Raji (cell line): ENCODE measurements around the gene TRPT1.

Experiments
- POLR2A ChIP-seq: IDR thresholded peaks from 2 replicates; pipeline ENCODE4 v1.6.1; 2011; ENCODE audit warnings: low read depth, low read length, control low read depth; ENCODE audit not compliant: insufficient read depth

TRPT1 gene

DNA sequence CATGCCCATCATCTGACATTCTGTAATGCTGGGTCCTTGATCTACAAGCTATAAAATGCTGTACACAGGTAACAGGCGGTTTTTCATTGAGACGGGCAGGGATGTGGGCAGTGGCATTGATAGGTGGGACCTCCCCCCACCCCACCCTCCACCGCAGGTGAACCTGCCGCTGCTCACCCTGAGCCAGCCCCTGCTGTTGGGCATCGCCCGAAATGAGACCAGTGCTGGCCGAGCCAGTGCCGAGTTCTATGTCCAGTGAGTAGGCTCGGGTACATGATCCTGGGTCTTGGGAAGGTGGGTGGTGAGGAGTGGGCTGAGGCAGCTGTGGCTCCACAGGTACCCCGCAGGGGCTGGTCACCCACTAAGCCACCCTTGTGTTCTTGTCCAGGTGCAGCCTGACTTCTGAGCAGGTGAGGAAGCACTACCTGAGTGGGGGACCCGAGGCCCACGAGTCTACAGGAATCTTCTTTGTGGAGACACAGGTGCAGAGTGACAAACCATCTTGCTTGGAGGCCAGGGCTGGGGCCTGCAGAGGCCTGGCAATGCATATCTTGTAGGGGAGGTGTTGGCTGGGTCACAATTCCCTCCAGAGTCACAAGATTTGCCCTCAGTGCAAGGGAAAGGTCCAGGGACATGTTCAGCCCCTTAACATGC is 3.2 kb upstream of the TRPT1 start:
- 0 out of 2 replicates have a peak, but pooled peaks have one; percentile 18 for TF ChIP-seq POLR2A

DNA sequence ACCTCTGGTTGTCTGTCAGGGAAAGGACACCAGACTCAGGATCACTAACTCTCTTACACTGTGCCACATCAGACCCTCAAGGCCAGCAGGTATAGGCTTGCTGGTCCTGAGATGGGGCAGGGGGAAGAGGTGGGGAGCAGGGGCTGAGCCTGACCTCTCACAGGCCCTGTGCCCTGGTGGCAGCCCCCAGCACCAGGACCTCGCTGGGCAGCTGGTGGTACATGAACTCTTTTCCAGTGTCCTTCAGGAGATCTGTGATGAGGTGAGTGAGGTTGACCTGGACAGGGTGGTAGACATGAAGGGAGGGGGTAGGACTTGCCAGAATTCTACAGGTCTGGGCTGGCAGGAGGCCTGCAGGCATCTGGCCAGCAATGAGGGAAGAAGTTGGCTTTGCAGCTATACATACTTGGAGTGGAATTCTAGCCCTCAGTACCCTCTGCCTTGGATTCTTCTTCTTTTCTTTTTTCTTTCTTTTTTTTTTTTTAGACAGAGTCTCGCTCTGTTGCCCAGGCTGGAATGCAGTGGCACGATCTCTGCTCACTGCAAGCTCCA is 1.5 kb upstream of the TRPT1 start:
- TF ChIP-seq POLR2A, result no peak

DNA sequence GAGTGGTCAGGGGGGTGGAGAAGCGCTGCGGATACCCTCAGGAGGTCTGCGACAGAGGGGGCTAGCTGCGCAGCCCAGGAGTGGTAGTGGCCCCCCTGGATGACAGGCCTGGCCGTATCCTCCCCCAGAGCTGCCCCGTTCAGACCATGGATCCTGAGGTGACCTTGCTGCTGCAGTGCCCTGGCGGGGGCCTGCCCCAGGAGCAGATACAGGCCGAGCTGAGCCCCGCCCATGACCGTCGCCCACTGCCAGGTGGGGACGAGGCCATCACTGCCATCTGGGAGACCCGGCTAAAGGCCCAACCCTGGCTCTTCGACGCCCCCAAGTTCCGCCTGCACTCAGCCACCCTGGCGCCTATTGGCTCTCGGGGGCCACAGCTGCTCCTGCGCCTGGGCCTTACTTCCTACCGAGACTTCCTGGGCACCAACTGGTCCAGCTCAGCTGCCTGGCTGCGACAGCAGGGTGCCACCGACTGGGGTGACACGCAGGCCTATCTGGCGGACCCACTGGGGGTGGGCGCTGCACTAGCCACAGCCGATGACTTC is 593 bp upstream of the TRPT1 start:
- TF ChIP-seq POLR2A, result peak; percentile 67

DNA sequence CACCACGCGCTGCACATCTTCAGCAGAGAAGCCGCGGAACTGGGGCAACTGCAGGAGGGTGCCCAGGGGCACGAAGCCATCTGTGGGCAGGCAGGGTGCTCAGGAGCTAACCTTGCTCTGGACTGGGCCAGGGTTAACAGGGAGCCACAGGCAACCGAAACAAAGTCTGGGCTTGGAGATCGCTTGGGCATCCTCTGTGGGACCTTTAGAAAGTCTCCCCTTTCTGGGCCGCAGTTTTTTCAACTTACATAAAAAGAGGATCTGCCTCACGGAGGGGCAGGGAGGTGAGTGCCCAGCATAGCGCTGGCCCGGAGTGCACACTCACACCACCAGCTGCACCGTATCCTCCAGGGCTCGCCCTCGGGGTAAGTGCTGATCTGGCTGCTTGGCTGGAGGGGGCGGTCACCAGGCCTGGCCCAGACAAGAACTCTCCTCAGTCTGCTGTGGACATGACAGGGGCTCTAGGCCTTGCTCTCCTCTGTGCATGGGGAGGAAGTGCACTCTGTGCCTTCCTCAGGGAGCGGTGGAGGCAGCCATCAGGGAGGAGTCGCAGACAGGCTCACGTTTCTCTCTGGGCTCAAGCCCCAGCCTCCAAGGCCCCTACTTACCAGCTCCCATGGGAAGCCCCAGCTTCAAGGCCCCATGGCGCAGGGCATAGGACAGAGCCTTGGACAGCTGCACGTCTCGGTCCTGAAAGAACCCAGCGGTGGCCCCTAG is 937 bp downstream of the TRPT1 start:
- TF ChIP-seq POLR2A, result no peak

DNA sequence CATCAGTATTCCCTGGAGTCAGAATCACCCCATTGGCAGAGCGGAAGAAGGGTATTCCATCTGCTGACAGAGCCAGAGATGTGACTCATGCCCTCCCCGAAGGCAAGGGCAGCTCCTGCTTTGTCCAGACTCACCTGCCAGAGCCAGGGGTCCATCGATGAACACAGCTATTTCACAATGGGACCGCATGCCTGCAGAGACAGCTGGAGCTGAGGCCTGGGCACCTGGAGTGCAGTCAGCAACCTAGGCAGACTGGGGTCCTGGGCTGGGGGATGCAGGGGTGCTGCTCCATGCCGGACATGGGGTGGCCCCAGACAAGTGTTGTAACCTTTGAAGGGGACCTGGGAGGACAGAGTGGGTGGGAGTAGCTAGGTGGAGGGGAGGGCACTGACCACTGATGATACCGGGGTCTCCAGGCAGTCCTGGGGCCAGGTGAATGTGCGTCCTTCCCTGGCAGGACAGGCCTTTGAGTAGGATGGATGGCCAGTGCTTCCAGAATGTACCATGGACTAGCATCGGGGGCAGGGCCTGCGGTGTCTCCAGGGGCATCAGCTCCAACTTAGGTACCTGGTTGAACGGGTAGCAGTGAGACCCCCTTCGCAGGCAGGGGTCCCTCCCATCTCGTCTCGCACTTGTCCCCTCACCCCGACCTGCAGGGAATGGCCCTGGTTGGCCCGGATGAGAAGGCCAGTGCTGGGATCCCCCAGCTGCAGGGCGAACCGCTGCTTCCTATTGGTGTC is 1.7 kb downstream of the TRPT1 start:
- TF ChIP-seq POLR2A, result 0 out of 2 replicates have a peak, but pooled peaks have one; percentile 30

DNA sequence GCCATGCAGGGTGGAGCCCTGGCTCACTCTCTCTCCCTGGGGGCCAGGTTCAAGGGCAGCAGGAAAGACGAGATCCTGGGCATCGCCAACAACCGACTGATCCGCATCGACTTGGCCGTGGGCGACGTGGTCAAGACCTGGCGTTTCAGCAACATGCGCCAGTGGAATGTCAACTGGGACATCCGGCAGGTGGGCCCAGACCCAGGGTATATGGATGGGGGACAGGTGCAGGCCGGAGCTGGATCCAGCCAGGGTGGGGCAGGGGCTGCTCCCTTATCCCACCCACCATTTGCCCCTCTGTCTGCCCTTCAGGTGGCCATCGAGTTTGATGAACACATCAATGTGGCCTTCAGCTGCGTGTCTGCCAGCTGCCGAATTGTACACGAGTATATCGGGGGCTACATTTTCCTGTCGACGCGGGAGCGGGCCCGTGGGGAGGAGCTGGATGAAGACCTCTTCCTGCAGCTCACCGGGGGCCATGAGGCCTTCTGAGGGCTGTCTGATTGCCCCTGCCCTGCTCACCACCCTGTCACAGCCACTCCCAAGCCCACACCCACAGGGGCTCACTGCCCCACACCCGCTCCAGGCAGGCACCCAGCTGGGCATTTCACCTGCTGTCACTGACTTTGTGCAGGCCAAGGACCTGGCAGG is 2.9 kb downstream of the TRPT1 start:
- TF ChIP-seq POLR2A, result 0 out of 2 replicates have a peak, but pooled peaks have one; percentile 24

DNA sequence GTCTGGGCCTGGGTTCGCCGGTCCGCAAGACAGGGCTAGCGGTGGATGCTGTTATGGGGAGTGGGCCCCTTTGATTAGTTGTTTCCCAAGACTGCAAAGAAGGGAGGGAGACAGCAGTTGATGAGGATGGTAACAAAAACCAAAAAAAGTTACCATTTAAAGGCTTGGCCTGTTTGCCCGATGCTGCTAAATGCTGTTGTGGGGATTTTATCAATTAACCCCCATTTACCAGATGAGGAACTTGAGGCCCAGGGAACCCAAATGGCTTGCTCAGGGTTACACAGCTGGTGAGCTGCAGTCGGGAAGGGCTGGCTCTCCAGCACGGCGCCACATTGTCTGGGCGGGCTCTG is 3.4 kb downstream of the TRPT1 start:
- no peak for TF ChIP-seq POLR2A

DNA sequence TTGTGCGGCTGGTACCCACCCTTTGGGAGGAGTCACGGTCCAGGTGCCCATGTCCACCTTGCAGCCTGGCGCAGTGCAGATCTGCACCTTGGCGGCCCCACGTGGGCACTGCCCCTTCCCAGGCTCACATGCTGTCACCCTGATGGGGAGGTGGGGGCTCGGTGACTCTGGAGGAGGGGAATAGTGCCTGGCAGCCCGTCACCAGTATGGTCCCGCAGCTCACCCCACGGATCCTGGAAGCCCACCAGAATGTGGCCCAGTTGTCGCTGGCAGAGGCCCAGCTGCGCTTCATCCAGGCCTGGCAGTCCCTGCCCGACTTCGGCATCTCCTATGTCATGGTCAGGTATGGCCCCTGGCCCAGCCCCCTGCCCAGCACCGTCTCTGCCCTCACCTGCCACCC is 5.2 kb downstream of the TRPT1 start:
- TF ChIP-seq POLR2A, result no peak

DNA sequence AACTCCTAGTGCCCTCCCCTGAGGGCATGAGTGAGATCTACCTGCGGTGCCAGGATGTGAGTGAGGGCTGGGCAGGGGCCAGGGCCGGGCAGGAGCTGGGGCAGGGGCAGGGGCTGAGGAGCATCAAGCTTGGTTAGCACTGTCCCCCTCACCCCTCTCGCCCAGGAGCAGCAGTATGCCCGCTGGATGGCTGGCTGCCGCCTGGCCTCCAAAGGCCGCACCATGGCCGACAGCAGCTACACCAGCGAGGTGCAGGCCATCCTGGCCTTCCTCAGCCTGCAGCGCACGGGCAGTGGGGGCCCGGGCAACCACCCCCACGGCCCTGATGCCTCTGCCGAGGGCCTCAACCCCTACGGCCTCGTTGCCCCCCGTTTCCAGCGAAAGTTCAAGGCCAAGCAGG is 5.7 kb downstream of the TRPT1 start:
- no peak for TF ChIP-seq POLR2A

DNA sequence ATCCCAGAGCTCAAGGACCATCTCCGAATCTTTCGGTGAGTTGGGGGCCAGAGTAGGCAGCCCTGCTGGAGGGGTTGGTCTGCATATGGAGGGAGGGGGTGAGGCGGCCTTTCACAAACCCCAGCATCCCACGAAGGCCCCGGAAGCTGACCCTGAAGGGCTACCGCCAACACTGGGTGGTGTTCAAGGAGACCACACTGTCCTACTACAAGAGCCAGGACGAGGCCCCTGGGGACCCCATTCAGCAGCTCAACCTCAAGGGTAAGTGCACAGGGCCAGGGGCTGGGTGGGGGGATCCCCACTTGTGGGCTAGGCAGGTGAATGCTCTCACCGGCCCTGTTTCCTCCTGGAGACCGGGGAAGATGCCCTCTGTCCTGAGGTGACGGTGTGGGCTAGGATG is 6.2 kb downstream of the TRPT1 start:
- TF ChIP-seq POLR2A, result no peak

DNA sequence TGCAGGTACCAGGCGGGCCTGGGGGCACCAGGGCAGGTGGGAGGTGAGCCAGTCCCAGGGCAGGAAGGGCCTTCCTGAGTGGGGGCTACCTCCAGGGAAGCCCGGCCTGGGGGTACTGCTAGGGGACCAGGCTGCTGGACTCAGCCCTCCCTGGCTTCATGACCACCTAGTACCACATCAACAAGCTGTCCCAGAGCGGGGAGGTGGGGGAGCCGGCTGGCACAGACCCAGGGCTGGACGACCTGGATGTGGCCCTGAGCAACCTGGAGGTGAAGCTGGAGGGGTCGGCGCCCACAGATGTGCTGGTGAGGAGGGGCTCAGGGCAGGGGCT is 6.7 kb downstream of the TRPT1 start:
- TF ChIP-seq POLR2A, result no peak

DNA sequence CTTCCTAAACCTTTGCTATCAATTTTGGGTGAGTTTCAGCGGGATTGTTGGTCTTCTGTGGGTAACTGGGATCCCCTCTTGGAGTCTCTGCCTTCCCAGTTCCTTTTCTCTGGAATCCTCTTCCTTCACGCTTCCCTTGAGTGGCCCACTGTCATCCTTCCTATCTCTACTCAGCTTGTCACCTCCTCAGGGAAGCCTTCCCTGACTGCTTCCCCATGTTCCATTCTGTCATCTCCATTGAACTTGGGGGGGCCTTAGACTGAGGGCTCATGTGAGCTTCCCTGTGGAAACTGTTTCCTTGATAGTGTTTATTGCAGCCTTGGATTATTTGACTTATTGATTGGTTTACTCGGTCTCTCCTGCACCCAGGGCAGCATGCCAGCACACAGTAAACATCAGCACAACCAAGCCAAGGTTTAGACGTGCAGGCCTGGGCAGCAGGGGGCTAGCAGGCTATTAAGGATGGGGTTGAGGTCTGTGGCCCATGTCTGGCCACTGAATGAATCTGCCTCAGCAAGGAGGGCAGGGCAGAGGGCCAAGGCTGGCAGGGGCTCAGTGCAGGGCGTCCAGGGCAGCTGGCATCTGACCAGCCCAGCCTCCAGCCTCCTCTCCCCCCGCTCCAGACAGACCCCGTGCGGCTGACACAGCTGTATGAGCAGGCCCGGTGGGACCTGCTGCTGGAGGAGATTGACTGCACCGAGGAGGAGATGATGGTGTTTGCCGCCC is 7.2 kb downstream of the TRPT1 start:
- no peak for TF ChIP-seq POLR2A

DNA sequence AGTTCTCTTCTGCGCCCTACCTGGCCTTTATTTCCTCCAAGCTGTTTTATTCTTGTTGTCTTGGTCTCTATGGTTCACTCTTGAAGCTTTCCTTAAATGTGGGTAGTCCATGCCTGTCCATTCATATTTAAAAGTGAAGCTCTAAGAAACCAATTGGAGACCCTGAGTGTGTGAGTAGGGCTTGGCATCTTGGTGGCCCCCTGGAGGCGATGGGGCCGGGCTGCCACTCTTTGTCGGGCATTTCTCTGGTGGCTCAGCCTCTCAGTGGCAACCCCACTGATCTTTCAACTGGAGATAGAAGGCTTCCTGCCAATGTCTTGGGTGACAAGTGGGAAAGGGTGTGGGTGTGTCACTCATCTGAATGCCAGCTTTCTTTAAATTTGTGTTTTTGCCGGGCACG is 9.1 kb downstream of the TRPT1 start:
- TF ChIP-seq POLR2A, result no peak

DNA sequence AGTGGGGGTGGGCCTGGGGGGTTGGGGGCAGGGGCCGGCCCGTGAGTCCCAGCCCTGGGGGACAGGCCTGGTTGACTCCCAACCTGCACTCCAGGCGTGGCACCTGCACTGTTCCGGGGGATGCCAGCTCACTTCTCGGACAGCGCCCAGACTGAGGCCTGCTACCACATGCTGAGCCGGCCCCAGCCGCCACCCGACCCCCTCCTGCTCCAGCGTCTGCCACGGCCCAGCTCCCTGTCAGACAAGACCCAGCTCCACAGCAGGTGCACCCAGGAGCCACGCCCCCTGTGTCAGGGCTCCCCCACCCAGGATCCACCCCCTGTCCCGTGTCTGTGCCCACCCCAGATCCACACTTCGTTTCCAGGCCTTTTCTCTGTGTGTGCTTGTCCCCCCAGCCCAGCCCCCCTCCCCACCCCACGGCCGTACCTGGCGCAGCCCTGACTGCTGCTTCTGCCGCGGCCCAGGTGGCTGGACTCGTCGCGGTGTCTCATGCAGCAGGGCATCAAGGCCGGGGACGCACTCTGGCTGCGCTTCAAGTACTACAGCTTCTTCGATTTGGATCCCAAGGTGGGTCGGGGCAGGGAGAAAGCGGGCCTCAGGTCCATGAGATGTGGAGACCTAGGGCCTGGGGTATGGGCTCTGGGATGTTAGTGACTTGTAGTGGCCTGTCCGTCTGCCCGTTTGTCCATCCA is 14.7 kb downstream of the TRPT1 start:
- TF ChIP-seq POLR2A, result no peak
